DOHH2 (cell line): ENCODE measurements around the gene TNPO1.

Experiments used
- EZH2phosphoT487 ChIP-seq: fragments of 200-600 bp; sonication (generic); IDR thresholded peaks from 2 replicates; pipeline ENCODE4 v1.6.1; 2017; ENCODE audit warnings: borderline replicate concordance, mild to moderate bottlenecking, antibody characterized with exemption, low read length, moderate library complexity, mixed read lengths
- TF ChIP-seq, protein P1 (sequence below): fragments of 200-600 bp; sonication (generic); IDR thresholded peaks from one replicate; pipeline ENCODE4 v1.5.1; 2014; ENCODE audit warnings: antibody characterized with exemption, mild to moderate bottlenecking, low read depth, low read length; ENCODE audit not compliant: poor library complexity, severe bottlenecking

DNA sequence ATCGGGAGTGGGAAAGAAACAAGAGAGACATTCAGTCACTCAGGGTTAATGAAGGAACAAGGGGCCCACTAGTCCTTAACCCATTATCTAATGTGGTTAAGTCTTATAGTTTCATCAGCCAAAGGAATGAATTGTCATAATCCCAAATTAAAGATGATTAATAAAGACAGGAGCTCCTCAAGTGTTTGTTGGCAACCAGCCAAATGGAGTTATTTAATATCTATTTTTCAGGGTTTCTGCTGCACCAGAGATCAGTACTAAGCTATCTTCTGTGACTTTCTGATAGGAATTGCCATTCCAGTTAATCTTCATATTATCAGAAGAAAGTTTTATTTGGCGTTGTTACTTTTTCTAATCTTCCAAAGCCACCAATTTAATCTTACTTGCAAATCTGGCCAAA is 105.4 kb downstream of the TNPO1 start:
- TF ChIP-seq, protein P1, sequence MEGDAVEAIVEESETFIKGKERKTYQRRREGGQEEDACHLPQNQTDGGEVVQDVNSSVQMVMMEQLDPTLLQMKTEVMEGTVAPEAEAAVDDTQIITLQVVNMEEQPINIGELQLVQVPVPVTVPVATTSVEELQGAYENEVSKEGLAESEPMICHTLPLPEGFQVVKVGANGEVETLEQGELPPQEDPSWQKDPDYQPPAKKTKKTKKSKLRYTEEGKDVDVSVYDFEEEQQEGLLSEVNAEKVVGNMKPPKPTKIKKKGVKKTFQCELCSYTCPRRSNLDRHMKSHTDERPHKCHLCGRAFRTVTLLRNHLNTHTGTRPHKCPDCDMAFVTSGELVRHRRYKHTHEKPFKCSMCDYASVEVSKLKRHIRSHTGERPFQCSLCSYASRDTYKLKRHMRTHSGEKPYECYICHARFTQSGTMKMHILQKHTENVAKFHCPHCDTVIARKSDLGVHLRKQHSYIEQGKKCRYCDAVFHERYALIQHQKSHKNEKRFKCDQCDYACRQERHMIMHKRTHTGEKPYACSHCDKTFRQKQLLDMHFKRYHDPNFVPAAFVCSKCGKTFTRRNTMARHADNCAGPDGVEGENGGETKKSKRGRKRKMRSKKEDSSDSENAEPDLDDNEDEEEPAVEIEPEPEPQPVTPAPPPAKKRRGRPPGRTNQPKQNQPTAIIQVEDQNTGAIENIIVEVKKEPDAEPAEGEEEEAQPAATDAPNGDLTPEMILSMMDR: no peak
- no peak for TF ChIP-seq EZH2phosphoT487
